ENCODE data around the gene MLC1.

MLC1 gene

DNA sequence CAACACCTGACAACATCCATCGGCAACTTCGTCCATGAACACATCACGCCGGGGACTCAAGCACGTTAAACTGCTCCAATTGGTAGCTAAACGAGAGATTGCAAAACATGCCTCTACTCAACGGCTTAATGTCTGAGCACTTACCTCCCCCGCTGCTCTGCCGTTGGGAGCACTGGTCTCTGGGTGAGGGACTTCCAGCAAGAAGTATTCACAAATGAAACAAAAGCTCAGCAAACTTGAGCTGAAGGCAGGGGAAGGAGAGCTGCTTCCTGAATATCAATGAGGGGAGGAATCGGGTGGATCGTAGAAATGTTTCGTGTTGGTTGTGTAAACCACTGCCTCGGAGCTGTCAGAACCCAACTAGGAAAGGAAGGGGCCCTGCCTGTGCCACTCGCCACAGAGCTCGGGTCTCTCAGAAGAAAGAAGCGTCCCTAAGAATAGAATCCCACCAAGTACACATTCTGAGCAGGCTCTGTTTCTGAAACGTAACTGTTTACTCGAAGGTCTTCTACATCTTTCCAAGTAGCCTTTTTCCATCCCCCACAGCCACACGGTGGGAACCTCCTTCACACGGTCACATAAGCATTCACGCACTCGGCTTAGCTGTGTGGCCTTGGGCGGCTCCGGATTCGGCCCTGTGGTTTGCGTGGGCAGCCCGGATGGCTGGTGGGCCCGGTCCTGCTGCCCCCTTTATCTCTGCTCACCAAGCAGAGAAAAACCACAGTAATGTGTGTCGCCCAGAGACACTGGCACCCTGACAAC is at the start of gene MLC1:
Gene MLC1, minus strand, starts transcription at position 216 of the 762 bp plus-strand sequence. CDS start 524 bp downstream, outside the sequence.
- no peak for DNase-seq

- DNase-seq: no peak
These were observed 49.3 kb upstream of the MLC1 start for GRCh38 chr22:50134481-50134880.

- no peak for DNase-seq
These were observed 46.7 kb upstream of the MLC1 start for GRCh38 chr22:50131894-50132293.

DNA sequence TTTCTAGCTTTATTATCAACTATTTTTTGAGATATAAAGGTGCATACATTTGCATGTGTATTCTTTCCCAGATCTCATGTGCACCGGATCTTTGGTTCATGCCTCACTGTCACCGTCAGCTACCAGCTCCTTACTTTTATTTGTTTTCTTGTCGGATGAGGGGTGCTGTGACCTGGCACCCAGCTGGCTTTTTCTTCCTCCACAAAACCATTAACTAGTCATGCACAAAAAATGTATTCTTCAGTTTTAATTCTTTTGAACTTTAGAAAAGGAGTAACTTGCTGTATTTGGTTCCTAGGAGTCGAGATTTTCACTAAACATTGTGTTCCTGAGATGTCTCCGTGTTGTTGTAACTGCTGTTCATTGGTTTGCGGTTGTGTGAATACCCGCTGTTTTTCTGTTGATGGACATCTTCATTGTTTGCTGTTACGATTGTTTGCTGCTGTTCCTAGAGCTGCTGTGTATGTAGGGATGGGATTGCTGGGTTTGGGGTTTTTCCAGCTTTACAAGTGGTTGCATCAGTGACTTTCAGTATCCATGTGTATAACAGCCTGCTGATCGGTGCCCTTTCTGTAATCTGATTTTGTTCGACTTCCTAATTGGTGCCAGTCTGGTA is 44.0 kb upstream of the MLC1 start:
- no peak for DNase-seq

GRCh38 chr22:50125029-50125428 is 39.8 kb upstream of the MLC1 start:
- DNase-seq: no peak

- no peak for DNase-seq
These were observed 37.9 kb upstream of the MLC1 start for GRCh38 chr22:50123119-50123518.

- no peak for DNase-seq
These were observed 36.0 kb upstream of the MLC1 start for GRCh38 chr22:50121202-50121740.

DNA sequence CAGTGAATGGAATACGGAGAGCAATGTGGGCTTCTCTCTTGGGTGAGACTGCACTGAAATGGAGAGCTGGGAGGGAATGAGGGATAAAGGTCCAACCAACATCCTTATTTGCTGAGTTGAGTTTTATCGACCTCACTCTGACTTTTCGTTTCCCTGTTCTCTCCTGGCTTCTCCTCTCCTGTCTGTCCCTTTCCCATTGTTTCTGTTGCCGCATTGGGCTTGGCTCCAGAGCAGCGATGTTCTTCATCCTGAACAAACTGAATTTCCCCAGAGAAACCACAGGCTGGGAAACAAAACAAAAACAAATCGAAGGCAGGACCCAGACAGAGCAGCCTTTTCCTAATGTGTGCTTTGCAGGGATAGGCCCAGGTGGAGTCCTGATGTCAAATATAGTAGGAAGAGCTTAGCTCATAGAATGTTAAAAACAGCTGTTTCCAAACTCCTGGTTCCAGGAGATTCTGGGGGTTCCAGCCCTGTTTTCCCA is 34.6 kb upstream of the MLC1 start:
- DNase-seq: no peak

DNA sequence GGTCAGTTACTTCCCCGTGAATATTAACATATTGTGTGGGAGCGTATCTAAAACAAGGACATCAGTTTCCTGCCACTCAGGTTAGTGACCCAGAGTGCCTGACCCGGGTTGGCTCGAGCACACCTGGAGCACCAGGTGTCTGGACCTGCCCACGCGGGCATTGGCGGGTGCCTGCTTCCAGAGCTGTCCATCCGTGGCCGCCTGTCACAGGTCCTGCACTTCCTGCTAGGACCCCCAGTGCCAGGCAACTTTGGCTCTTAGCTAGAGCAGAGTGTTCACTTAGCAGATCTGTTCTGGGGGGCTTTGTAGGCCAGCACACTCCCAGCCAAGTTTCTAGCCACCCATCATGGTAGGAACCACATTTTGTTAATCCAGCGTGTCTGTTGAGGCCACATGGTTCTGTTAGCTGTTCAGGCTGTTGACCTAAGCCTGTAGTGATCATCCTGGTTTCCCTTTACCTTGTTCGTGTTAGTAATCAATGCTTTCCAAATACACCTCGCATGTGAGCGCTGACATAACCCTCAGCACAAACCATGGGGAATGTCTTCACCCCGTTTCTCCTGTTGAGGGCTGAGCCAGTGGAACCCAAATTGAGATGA is 34.0 kb upstream of the MLC1 start:
- DNase-seq: no peak

- DNase-seq: no peak
These were observed 33.4 kb upstream of the MLC1 start for GRCh38 chr22:50118557-50119168.

DNA sequence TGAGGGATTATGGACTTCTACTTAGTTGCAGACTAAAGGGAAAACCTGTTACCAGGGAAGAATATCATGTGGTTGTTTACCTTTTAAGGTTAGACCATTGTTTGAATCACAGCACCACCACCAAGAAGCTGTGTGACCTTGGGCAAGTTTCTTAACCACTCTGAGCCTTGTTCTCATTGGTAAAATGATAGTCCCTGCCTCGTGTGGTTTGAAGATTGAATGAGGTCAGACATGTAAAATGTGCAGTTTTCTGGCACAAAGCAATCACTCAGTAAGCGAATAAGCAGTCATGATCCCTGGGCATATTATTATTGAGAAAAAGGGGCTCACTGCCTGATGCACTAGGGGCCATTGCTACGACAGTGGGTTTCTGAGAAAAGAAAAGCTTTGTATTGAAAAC is 32.9 kb upstream of the MLC1 start:
- DNase-seq: no peak

DNA sequence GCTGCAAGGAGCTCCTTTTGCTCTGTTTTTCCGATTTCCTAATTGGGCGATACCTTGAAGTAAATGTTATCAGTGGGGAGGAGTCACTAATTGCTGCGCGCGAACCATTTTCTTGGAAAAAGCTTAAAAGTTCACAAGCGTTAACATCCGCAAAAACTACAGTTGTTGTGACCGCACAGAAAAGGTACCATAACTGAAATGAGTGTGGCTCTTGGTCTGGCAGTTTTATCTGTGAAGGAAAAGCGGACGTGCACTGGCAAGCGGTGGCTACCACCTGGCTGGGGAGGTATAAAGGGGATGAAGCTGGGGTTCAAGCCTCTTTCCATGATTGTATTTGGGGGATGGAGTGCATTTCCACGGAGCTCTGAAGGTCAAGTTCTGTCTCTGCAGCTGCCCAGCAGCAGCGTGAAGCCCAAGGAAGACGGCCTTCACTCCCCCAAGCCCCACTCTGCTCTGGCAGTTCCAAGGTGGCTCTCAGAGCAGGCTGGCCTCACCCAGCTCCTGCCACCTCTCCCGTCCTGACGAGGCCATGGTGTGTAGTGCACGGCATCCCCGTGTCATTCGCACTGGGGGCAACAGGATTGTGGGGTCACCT is 32.0 kb upstream of the MLC1 start:
- DNase-seq: no peak

DNA sequence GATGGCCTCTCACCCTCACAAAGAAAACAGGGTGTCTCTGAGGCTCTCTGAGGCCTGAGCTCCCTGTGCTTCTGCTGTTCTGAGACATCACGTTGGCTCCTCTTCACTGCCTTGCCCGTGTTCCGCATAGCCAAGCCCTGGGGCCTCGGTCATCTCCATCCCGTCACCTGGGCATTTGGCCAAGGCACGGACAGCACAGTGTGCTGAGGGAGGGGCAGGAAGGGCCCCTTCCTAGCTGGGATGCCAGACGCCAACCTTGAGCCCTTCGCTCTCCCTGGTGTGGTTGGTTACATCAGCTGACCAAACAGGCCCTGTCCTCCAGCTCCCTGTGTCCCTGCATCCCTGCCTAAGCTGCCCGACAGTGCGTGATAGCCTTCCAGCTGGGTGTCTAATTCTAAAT is 30.5 kb upstream of the MLC1 start:
- DNase-seq: no peak

DNA sequence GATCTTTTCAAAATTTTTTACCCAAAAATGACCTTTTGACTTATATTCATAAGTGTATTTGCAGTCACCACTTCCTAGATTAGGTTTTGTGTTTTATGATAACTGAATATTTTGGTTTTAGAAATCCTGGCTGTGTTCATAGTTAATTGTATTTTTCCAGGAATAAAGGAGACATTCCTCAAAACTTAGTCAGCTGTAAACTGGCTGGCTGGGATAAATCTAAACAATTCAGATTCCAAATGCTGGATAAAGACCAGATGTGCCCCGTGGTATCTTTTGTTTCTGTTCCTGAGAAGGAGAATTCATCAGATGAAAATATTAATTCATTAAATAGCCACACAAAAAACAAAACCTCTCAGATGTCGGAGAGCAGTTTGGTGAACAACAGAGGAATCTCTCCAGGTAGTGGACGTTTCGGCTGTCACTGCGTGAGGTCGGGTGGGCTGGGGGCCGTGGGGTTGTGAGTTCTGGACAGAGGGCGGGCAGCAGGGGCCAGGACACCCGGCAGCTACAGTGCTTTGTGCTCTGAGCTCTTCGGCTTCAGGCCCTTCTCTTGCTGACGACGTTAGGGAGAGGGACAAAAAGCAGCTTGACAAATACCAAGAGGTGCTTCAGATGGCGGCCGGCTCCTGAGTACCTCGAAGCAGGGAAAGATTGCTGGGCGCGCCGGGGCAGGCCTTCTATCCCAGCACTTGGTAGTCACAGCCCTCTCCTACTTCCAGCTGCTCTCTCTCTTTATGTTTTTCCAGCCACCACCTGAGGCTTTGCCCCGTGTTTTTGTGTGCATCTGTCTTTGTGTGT is 29.2 kb upstream of the MLC1 start:
- no peak for DNase-seq

DNA sequence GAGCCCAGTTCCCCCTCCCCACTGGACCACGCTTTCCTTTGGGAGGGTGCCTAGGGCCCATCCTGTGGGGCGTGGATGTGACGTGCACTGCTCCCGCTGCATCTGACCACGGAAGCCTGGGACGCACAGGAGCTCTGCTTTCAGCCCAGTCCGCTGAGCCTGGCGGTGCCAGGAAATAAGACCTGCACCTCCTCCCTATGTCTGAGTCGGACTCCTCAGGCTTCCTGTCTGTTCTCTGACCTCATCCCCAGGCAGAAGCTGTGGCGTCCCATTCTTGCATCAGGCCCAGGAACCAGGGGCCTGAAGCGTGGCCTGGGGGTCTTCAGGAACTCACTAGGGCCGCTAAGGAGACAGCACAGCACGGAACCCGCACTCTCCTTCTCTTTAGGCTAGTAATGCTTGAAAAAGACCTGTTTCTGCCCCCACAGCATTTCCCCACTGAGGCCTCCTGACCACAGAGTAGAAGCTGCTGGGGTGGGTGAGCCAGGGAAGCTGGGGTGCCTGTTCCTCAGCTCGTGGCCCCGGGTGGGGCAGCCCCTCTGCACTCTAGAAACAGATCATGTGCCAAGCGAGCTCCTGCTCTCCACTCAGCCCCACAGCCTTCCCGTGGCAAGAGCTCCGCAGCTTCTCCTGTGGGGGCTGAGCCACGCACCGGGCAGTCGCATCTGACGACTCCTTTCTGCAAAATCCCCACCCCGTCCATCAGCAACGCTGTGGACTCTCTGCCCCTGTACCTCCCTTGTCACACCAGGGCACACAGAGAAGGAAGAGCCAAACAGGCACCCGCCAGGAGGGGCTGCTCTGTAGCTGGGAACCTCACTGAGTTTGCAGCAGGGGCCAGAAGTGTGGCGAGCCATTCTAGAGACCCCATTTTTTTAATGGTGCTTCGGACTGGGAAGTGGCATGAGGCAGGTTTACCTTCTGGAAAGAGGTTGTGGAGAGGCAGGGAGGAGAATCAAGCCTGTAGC is 27.2 kb upstream of the MLC1 start:
- no peak for DNase-seq

DNA sequence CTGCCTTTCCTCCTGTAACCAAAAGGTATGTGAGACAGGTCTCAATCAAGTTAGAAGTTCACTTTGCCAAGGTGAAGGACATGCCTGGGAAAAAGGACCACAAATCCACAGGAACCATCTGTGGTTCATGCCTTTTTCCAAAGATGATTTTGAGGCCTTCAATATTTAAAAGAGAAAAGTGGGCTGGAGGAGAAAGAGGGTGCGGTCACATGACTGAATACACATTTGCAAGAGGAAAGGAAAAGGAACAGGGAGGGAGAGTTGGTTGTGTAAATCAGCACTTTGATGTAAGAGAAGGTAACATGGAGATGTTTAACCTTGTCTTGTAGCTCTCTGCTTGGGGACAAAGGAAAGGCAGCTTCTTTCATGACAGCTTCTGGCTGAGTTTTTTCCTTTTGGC is 25.8 kb upstream of the MLC1 start:
- DNase-seq: no peak

GRCh38 chr22:50107529-50107928 is 22.3 kb upstream of the MLC1 start:
- no peak for DNase-seq

- no peak for DNase-seq
These were observed 20.2 kb upstream of the MLC1 start for GRCh38 chr22:50105208-50106100.

DNA sequence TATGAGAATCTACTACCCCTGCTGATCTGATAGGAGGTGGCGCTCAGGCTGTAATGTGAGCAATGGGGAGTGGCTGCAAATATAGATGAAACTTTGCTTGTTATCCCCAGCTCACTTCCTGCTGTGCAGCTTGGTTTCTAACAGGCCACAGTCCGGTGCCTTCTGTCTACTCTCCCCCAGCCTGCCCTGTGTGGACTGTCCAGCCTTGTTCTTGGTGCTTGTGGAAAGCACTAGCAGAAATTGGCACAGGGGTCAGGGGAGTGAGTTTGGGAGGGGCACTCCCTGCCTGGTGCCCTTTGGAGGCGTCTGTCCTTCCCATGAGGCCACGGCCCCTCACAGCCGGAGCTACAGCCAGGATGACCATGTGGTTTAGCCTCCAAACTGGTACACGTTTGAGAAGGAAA is 18.9 kb upstream of the MLC1 start:
- no peak for DNase-seq

GRCh38 chr22:50102946-50103345 is 17.7 kb upstream of the MLC1 start:
- no peak for DNase-seq
